IPS-18c (cell line): ENCODE results near the gene RIOK1.

Experiments used
- H3K4me3 ChIP-seq: 2 replicates; pipeline ENCODE4 v1.7.0; 2013; ENCODE audit warnings: low read depth, mild to moderate bottlenecking, low read length, moderate library complexity; ENCODE audit not compliant: insufficient read depth
- H3K9me3 ChIP-seq: one replicate; pipeline ENCODE4 v1.6.1; 2013; ENCODE audit warnings: mild to moderate bottlenecking, low read length, moderate library complexity; ENCODE audit not compliant: control insufficient read depth, insufficient read depth

RIOK1 gene

DNA sequence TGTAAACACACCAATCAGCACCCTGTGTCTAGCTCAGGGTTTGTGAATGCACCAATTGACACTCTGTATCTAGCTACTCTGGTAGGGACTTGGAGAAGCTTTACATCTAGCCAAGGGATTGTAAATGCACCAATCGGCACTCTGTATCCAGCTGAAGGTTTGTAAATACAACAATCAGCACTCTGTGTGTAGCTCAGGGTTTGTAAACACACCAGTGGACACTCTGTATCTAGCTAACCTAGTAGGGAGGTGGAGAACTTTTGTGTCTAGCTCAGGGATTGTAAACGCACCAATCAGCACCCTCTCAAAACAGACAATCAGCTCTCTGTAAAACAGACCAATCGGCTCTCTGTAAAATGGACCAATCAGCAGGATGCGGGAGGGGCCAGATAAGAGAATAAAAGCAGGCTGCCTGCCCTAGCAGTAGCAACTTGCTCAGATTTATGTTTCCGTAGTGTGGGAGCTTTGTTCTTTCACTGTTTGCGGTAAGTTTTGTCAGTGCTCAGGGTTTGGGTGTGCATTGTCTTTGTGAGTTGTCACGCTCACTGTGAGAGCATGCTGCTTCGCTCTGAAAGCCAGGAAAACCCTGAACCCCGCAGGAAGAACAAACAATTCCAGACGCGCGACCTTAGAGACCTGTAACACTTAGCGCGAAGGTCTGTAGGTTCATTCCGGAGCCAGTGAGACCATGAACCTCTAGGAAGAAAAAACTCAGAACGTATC lies 37.0 kb downstream of the RIOK1 start:
- Histone ChIP-seq H3K9me3 (no peaks in the 10 kb centered on the region), H3K4me3 (no peak overlapping the region)

- no peak overlapping the region for H3K4me3 ChIP-seq
- H3K9me3 ChIP-seq = no peaks in the 10 kb centered on the region
These were observed 41.7 kb downstream of the RIOK1 start for GRCh38 chr6:7431313-7431673.

GRCh38 chr6:7431674-7432390 lies 42.2 kb downstream of the RIOK1 start:
- Histone ChIP-seq H3K4me3 (no peak overlapping the region), H3K9me3 (no peaks in the 10 kb centered on the region)

- Histone ChIP-seq H3K4me3 (no peak overlapping the region), H3K9me3 (no peaks in the 10 kb centered on the region)
These were observed 42.9 kb downstream of the RIOK1 start for GRCh38 chr6:7432391-7433120.

GRCh38 chr6:7433121-7433617 lies 43.6 kb downstream of the RIOK1 start:
- H3K4me3 ChIP-seq = no peak overlapping the region
- no peaks in the 10 kb centered on the region for H3K9me3 ChIP-seq

GRCh38 chr6:7434672-7435071 lies 45.1 kb downstream of the RIOK1 start:
- no peaks in the 10 kb centered on the region for H3K9me3 ChIP-seq
- no peak overlapping the region for H3K4me3 ChIP-seq

DNA sequence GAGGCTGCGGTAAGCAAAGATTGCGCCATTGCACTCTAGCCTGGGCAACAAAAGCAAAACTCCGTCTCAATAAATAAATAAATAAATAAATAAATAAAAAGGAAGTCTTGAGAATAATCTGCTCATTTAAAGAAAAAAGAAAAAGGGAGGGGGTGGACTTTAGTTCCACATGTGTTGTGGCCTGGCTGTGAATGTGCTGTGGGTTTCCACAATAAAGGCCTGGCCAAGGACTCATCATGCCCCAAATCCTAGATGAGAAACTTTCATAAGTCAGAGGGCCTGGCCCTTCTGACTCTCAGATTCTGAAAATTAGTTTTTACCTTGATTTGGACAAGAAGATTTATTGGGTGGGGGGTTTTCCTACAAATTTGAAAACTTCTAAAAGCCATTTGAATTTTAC lies 48.4 kb downstream of the RIOK1 start:
- no peaks in the 10 kb centered on the region for H3K9me3 ChIP-seq
- no peak overlapping the region for H3K4me3 ChIP-seq

GRCh38 chr6:7439228-7439627 lies 49.6 kb downstream of the RIOK1 start:
- no peak overlapping the region for H3K4me3 ChIP-seq
- no peaks in the 10 kb centered on the region for H3K9me3 ChIP-seq

DNA sequence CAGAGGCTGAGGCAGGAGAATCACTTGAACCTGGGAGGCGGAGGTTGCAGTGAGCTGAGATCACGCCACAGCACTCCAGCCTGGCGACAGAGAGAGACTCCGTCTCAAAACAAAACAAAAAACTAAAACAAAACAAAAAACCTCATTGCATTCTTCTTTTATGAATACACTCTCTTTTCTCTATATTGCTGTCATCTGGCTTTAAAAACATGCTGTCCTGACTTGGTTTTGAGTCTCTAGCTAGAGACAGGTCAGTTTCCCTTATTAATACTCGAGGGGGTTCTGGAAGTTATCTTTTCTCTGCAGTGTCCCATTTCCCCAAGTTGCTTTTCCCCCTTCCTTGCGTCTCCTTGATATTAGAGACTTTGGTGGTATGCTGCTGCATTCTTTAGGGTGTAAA lies 50.9 kb downstream of the RIOK1 start:
- Histone ChIP-seq H3K9me3 (no peaks in the 10 kb centered on the region), H3K4me3 (no peak overlapping the region)

DNA sequence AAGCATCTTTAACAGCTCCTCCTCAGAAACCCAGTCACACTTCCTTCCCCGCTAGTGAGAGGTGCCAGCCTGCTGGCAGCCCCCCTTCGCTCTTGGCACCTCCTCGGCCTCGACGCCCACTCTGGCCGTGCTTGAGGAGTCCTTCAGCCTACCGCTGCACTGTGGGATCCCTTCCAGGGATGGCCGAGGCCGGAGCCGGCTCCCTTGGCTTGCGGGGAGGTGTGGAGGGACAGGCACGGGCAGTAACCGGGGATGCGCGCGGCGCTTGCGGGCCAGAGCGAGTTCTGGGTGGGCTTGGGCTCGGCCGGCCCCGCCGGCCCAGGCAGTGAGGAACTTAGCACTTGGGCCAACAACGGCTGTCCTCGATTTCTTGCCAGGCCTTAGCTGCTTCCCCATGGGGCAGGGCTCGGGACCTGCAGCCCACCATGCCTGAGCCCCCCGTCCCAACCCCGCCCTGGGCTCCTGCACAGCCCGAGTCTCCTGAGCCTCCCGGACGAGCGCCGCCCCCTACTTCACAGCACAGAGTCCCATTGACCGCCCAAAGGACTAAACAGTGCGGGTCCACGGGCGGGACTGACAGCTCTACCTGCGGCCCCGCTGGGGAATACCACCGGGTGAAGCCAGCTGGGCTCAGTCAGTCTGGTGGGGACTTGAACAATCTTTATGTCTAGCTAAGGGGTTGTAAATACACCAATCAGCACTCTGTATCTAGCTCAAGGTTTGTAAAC lies 51.6 kb downstream of the RIOK1 start:
- H3K4me3 ChIP-seq = no peak overlapping the region

DNA sequence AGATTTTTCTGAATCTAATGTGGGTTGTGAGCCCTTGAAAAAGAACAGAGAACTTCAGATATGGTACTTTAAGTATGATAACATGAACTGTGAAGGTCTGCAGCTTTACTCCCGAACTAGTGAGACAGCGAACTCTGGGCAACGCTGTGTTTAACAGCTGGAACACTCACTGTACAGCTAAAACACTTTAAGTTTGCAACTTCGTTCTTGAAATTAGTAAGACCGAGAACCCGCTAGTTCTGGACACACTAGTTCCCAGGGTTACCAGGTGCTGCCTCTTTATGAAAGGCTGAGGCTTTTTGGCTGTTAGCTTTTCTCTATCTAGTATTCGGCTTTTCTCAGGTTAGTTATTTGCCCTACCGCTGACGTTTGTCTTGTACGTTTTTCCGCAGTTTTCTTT lies 52.9 kb downstream of the RIOK1 start:
- Histone ChIP-seq H3K9me3 (no peaks in the 10 kb centered on the region), H3K4me3 (no peak overlapping the region)

More for the DNA sequence above, 51.6 kb downstream of the RIOK1 start:
- H3K9me3 ChIP-seq = no peaks in the 10 kb centered on the region

DNA sequence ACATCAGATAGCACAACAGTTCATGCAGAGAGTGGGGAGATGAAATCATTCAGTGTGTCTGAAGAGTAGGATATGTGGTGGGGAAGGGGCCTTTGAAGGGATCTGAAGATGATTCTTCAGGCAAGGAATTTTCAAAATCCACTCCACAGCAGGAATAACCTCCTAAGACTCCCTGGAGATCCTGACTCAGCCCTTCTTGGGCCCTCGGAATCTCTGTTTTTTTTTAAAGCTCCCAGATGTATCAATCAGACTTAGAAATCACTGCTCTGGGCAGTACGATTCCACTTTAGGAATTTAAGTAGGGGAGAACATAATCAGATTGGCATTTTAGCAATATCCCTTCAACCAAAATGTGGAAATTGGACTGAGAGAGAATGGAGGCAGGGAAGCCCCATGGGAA lies 55.5 kb downstream of the RIOK1 start:
- H3K4me3 ChIP-seq = no peak overlapping the region
- H3K9me3 ChIP-seq = no peaks in the 10 kb centered on the region

- H3K9me3 ChIP-seq = no peaks in the 10 kb centered on the region
- no peak overlapping the region for H3K4me3 ChIP-seq
These were observed 56.4 kb downstream of the RIOK1 start for GRCh38 chr6:7445885-7446461.

- Histone ChIP-seq H3K4me3 (no peak overlapping the region), H3K9me3 (no peaks in the 10 kb centered on the region)
These were observed 57.2 kb downstream of the RIOK1 start for GRCh38 chr6:7446619-7447325.

GRCh38 chr6:7448232-7448631 lies 58.6 kb downstream of the RIOK1 start:
- Histone ChIP-seq H3K4me3 (no peak overlapping the region), H3K9me3 (no peaks in the 10 kb centered on the region)

GRCh38 chr6:7449018-7449417 lies 59.4 kb downstream of the RIOK1 start:
- H3K9me3 ChIP-seq = no peaks in the 10 kb centered on the region
- H3K4me3 ChIP-seq = no peak overlapping the region

DNA sequence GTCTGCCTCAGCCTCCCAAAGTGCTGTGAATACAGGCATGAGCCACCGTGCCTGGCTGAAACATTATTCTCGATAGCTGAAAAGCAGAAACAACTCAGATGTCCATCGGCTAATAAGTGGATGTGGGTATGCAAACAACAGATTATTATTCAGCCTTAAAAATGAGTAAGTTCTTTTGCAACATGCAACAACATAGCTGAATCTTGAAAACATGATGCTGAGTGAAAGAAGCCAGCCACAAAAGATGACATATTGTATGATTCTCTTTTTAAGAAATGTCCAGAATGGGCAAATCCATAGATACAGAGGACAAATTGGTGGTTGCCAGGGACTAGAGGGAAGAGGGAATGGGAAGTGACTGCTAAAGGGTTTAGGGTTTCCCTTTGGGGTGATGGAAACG lies 61.7 kb downstream of the RIOK1 start:
- Histone ChIP-seq H3K4me3 (no peak overlapping the region), H3K9me3 (no peaks in the 10 kb centered on the region)
